ENCODE results near the gene NEDD8.

DNA sequence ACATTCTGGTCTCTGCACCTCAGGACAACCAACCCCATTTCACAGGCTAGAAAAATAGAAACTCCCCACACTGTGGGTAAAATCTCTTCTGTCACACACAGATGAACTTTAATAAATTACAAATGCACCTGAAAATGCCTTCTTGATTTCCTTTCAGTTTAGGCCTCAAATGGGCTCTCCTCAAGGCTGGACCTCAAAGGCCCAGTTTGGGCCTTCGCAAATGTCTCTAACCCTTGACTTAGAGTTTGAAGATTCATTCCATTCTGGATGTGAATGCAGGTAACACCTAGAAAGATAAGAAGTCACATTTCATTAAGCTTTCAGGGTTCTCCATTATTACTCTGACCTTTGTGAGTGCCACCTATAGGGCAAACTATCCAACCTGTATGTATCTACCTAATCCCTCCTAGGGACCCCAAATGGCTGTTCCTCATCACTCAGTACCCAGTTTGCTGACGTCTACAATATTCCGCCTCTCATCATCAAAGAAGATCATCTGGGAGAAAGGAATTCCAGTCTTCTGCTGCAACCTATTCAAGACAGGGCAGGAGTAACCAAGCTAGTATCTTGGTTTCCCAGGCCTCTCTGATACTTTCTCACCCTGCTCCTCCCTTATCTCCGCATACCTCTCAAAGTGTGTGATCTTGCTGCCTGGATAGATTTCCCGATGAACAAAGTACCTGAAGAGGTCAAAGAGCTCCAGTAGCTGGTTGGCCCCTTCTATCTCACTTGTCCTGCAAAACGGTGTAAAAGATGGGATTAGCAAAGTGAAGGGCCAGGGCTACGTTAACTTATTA is 18.1 kb downstream of the NEDD8 start:
- TF ChIP-seq CTCF (conservative IDR thresholded peaks at IDR 0.05 in 1 of 2, IDR thresholded peaks at IDR 0.05 in 1 of 2; ENCODE audit: low read depth in 1 of 2, low read length in 2 of 2) (no peak), EZH2 (IDR thresholded peaks at IDR 0.05; ENCODE audit: low read length, missing control alignments) (no peak)

All from fibroblast of lung (primary cell).